HepG2 (cell line): ENCODE measurements around the gene MDH2. TPM values are rescaled to one million over a fixed set of nuclear protein-coding genes. Genes with fewer than 3 reads are reported as not detected.

ENCODE experiments used
- ATAC-seq: fragments of 200-7000 bp; cut with Tn5 transposase; 3 replicates; pipeline ENCODE4 v1.9.1; 2020; ENCODE audit warnings: mild to moderate bottlenecking, moderate library complexity
- BruUV-seq: library from RNA; stranded (reverse); fragments of 400-500 nt; replicated peaks from 2 replicates; lab custom pipeline; 2021; lab: Mats Ljungman, UMichigan
- CTCF ChIA-PET: fragments of 300-600 bp; formaldehyde crosslinking; extraction: SDS; loops from one replicate; lab custom pipeline; 2021; ENCODE audit warnings: low total read pairs, inconsistent platforms, low intra/inter-chr PET ratio; lab: Yijun Ruan, JAX
- POLR2A ChIA-PET: fragments of 350-600 bp; sonication (Branson Sonifier 250); formaldehyde crosslinking; loops from one replicate; lab custom pipeline; 2020; ENCODE audit warnings: antibody characterized with exemption, inconsistent platforms; lab: Yijun Ruan, JAX
- DNase-seq: peaks from one replicate; pipeline ENCODE4 v3.0.0-alpha.2; 2015; ENCODE audit warnings: low spot score
- FAIRE-seq: peaks from 3 replicates; lab custom pipeline; 2011; peaks lifted over from hg19 to GRCh38; lab: Jason Lieb, UNC
- H2AFZ ChIP-seq: one replicate; pipeline ENCODE4 v1.6.1; 2011; ENCODE audit warnings: low read length, inconsistent platforms
- H3K27ac ChIP-seq: fragments of 300-600 bp; 3 replicates; pipeline ENCODE4 v1.8.0; 2011; ENCODE audit warnings: mixed run types, mild to moderate bottlenecking, mixed read lengths, low read length, inconsistent platforms; ENCODE audit not compliant: insufficient read depth; ENCODE audit errors: extremely low read length
- H3K27me3 ChIP-seq, 2 experiments: fragments of 200-600 bp in 1 of 2; 2 replicates in 1 of 2; 3 replicates in 1 of 2; pipeline versions ENCODE4 v1.6.0 to v1.8.0; 2011; ENCODE audit warnings: low read length in 2 of 2, mild to moderate bottlenecking in 2 of 2, moderate library complexity in 2 of 2, inconsistent platforms in 1 of 2; ENCODE audit not compliant: insufficient read depth in 2 of 2, control insufficient read depth in 1 of 2
- H3K36me3 ChIP-seq, 2 experiments: fragments of 200-600 bp in 1 of 2; replicated peaks in 1 of 2; 2 replicates in 1 of 2; 3 replicates in 1 of 2; pipeline versions ENCODE4 v1.5.1 to v1.8.0; 2011; ENCODE audit warnings: low read length in 2 of 2, inconsistent platforms in 1 of 2; ENCODE audit not compliant: insufficient read depth in 2 of 2, control insufficient read depth in 1 of 2
- H3K4me1 ChIP-seq: 2 replicates; pipeline ENCODE4 v1.5.1; 2012; ENCODE audit warnings: low read length, inconsistent platforms; ENCODE audit not compliant: insufficient read depth
- H3K4me2 ChIP-seq: 2 replicates; pipeline ENCODE4 v1.6.0; 2011; ENCODE audit warnings: low read depth, low read length, inconsistent platforms
- H3K4me3 ChIP-seq, 3 experiments: fragments of 200-600 bp in 1 of 3; sonication (generic), shearing (Covaris generic) in 1 of 3; replicated peaks in 1 of 3; 2 replicates each; pipeline ENCODE4 v1.5.1; 2011 to 2016; ENCODE audit warnings: low read length in 3 of 3, inconsistent platforms in 2 of 3, low read depth in 2 of 3, mild to moderate bottlenecking in 2 of 3, control low read depth in 1 of 3, mixed read lengths in 1 of 3; ENCODE audit not compliant: insufficient read depth in 1 of 3
- H3K79me2 ChIP-seq: one replicate; pipeline ENCODE4 v1.6.1; 2011; ENCODE audit warnings: low read length, inconsistent platforms; ENCODE audit not compliant: insufficient read depth
- H3K9ac ChIP-seq: 2 replicates; pipeline ENCODE4 v1.6.0; 2011; ENCODE audit warnings: mild to moderate bottlenecking, low read depth, low read length, inconsistent platforms; ENCODE audit not compliant: insufficient read depth
- H3K9me3 ChIP-seq: 2 replicates; pipeline ENCODE4 v1.5.1; 2012; ENCODE audit warnings: mild to moderate bottlenecking, low read length
- H4K20me1 ChIP-seq: 2 replicates; pipeline ENCODE4 v1.6.0; 2011; ENCODE audit warnings: inconsistent platforms, mild to moderate bottlenecking, low read length, moderate library complexity; ENCODE audit not compliant: insufficient read depth
- FOXA3 ChIP-seq: IDR thresholded peaks from 2 replicates; pipeline ENCODE4 v1.6.1; 2016; ENCODE audit warnings: missing genetic modification reagents, missing compliant biosample characterization
- HDAC2 ChIP-seq: sonication (generic); formaldehyde crosslinking; IDR thresholded peaks from 2 replicates; pipeline ENCODE4 v1.4.0; 2020; ENCODE audit warnings: missing genetic modification reagents
- HIVEP1 ChIP-seq: sonication (generic); formaldehyde crosslinking; IDR thresholded peaks from 2 replicates; pipeline ENCODE4 v1.4.0; 2020; ENCODE audit warnings: mild to moderate bottlenecking, missing genetic modification reagents
- HOXA9 ChIP-seq: sonication (generic); formaldehyde crosslinking; IDR thresholded peaks from 2 replicates; pipeline ENCODE4 v1.8.1; 2022; ENCODE audit warnings: missing genetic modification reagents, mild to moderate bottlenecking, moderate library complexity, borderline replicate concordance
- MAFG ChIP-seq: sonication (generic); formaldehyde crosslinking; IDR thresholded peaks from 2 replicates; pipeline ENCODE4 v1.5.1; 2020; ENCODE audit warnings: mild to moderate bottlenecking, missing genetic modification reagents
- MED13 ChIP-seq: sonication (generic); formaldehyde crosslinking; IDR thresholded peaks from 2 replicates; pipeline ENCODE4 v1.5.0; 2020; ENCODE audit warnings: missing genetic modification reagents
- NR2F6 ChIP-seq, 2 experiments: IDR thresholded peaks; 2 replicates each; pipeline ENCODE4 v1.6.1; 2016; ENCODE audit warnings: antibody characterized with exemption in 1 of 2, mild to moderate bottlenecking in 1 of 2
- ZNF615 ChIP-seq: sonication (generic); formaldehyde crosslinking; IDR thresholded peaks from 2 replicates; pipeline ENCODE4 v1.5.0; 2020; ENCODE audit warnings: mild to moderate bottlenecking, missing genetic modification reagents, borderline replicate concordance
- ZNF674 ChIP-seq: sonication (generic); formaldehyde crosslinking; IDR thresholded peaks from 2 replicates; pipeline ENCODE4 v1.5.0; 2020; ENCODE audit warnings: low read depth, mild to moderate bottlenecking, missing genetic modification reagents
- WGBS: methylation state at CpG from one replicate; pipeline ENCODE4 v1.1.6; 2017; ENCODE audit warnings: low lambda C conversion rate; 5-methylcytosine and 5-hydroxymethylcytosine counted together
- in situ Hi-C: cut with HindIII; loops from 2 replicates; pipeline ENCODE4 v1.10.0; 2017; ENCODE audit warnings: low pct_unique_long_range_greater_than_20kb; ENCODE audit not compliant: extremely low pct_ligation_motif_present
- intact Hi-C: fragments of 100-400 bp; cut with micrococcal nuclease; formaldehyde crosslinking; loops from one replicate; pipeline ENCODE4 v1.10.0; 2022; ENCODE audit not compliant: unreplicated experiment
- polyA plus RNA-seq, 8 experiments: library from polyadenylated mRNA; depleted of rRNA in 3 of 8; stranded (reverse) in 7 of 8; unstranded in 1 of 8; fragments of >200 nt; fragmentation: Illumina TruSeq in 4 of 8; extraction: Trizol in 4 of 8; gene quantifications; 2 replicates each; pipeline versions ENCODE4 v1.2.1 to v1.2.3, GENCODE V29; 2011 to 2016; ENCODE audit warnings: low read depth in 4 of 8, missing spikeins in 1 of 8, mixed read lengths in 1 of 8; ENCODE audit not compliant: insufficient read depth in 1 of 8
- total RNA-seq, 5 experiments: library from RNA; depleted of rRNA; stranded (reverse); fragments of >200 nt; fragmentation: Illumina TruSeq; extraction: Trizol; gene quantifications; 2 replicates each; pipeline ENCODE4 v1.2.3, GENCODE V29; 2016; ENCODE audit warnings: low read depth in 1 of 5
- TF ChIP-seq, protein P1 (sequence below): sonication (generic); formaldehyde crosslinking; IDR thresholded peaks from 2 replicates; pipeline ENCODE4 v1.4.0; 2020; ENCODE audit warnings: missing genetic modification reagents, borderline replicate concordance
- TF ChIP-seq, protein P2 (sequence below): sonication (generic); formaldehyde crosslinking; IDR thresholded peaks from 2 replicates; pipeline ENCODE4 v1.5.1; 2020; ENCODE audit warnings: mild to moderate bottlenecking, missing genetic modification reagents, moderate library complexity
- TF ChIP-seq, protein P3 (sequence below): sonication (generic); formaldehyde crosslinking; IDR thresholded peaks from 2 replicates; pipeline ENCODE4 v1.9.0; 2021; ENCODE audit warnings: missing genetic modification reagents, mild to moderate bottlenecking, borderline replicate concordance
- TF ChIP-seq, protein P4 (sequence below): sonication (generic); formaldehyde crosslinking; IDR thresholded peaks from 2 replicates; pipeline ENCODE4 v1.4.0; 2020; ENCODE audit warnings: missing genetic modification reagents
- TF ChIP-seq, protein P5 (sequence below): sonication (generic); formaldehyde crosslinking; IDR thresholded peaks from 2 replicates; pipeline ENCODE4 v1.8.0; 2022; ENCODE audit warnings: missing genetic modification reagents, mild to moderate bottlenecking, borderline replicate concordance

MDH2 gene
- total and polyA plus RNA-seq, 2 of the 13 experiments (the other 11 are each of a cell fraction or from before 2014, with no cell fraction given) = 81.4 to 90.3 TPM

DNA sequence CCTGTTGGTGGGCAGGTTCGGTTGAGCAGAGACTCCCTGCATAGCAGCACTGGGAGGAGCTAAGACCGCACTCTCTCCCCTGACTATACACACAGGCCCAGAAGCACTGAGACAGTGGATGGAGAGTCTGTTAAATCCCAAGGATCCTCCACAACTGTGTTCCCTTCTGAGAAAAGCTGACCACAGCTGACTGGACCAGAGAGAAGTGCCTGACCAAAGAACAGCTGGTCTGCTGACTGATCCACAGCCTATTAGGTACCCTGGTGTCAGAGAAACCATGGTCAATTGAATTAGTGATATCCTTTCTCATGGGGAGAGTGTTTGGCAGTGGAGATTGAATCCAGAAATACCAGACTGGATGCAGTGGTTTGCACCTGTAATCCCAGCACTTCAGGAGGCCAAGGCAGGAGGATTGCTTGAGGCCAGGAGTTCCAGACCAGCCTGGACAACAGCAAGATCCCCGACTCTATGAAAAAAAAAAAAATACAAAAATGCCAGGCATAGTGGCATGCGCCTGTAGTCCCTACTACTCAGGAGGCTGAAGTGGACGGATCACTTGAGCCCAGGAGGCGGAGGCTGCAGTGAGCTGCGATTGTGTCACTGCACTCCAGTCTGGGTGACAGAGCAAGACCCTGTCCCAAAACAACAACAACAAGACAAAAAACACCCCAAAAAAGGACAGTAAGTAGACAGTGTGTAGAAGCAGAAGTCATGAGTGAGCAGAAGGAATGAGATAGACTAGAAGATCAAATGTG, 25.7 kb upstream of the MDH2 start:
- Histone ChIP-seq H3K27me3 (no peaks in the 10 kb centered on the region), H3K9ac (no peak overlapping the region), H3K27ac (no peak overlapping the region), H2AFZ (no peak overlapping the region), H3K4me1 (peaks cover 8% of the 10 kb centered on the region), H3K79me2 (no peaks in the 10 kb centered on the region), H3K4me2 (no peak overlapping the region), H3K36me3 (peaks cover 1 to 22% of the 10 kb centered on the region in 2 experiments; a peak in 4 of 5 replicates), H3K9me3 (no peaks in the 10 kb centered on the region), H4K20me1 (no peaks in the 10 kb centered on the region), H3K4me3 (no peak overlapping the region)
- DNase-seq (no peak), FAIRE-seq (no peak), ATAC-seq (no peak)
- no TSS peak for BruUV-seq
- POLR2A ChIA-PET = no interaction called here
- CTCF ChIA-PET = no interaction called here
- 95% methylated on average over 7 of the region's 7 CpGs for WGBS
- intact Hi-C loops (no loop called here), in situ Hi-C loops (no loop called here)
- TF ChIP-seq FOXA3 (CRISPR knock-in tag) = no peak
- no peak for TF ChIP-seq HOXA9 (CRISPR knock-in tag)
- TF ChIP-seq, protein P1, sequence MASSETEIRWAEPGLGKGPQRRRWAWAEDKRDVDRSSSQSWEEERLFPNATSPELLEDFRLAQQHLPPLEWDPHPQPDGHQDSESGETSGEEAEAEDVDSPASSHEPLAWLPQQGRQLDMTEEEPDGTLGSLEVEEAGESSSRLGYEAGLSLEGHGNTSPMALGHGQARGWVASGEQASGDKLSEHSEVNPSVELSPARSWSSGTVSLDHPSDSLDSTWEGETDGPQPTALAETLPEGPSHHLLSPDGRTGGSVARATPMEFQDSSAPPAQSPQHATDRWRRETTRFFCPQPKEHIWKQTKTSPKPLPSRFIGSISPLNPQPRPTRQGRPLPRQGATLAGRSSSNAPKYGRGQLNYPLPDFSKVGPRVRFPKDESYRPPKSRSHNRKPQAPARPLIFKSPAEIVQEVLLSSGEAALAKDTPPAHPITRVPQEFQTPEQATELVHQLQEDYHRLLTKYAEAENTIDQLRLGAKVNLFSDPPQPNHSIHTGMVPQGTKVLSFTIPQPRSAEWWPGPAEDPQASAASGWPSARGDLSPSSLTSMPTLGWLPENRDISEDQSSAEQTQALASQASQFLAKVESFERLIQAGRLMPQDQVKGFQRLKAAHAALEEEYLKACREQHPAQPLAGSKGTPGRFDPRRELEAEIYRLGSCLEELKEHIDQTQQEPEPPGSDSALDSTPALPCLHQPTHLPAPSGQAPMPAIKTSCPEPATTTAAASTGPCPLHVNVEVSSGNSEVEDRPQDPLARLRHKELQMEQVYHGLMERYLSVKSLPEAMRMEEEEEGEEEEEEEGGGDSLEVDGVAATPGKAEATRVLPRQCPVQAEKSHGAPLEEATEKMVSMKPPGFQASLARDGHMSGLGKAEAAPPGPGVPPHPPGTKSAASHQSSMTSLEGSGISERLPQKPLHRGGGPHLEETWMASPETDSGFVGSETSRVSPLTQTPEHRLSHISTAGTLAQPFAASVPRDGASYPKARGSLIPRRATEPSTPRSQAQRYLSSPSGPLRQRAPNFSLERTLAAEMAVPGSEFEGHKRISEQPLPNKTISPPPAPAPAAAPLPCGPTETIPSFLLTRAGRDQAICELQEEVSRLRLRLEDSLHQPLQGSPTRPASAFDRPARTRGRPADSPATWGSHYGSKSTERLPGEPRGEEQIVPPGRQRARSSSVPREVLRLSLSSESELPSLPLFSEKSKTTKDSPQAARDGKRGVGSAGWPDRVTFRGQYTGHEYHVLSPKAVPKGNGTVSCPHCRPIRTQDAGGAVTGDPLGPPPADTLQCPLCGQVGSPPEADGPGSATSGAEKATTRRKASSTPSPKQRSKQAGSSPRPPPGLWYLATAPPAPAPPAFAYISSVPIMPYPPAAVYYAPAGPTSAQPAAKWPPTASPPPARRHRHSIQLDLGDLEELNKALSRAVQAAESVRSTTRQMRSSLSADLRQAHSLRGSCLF (CRISPR knock-in tag) = no peak
- TF ChIP-seq MAFG (CRISPR knock-in tag) = no peak
- TF ChIP-seq ZNF615 = no peak
- no peak for TF ChIP-seq HIVEP1 (CRISPR knock-in tag)
- TF ChIP-seq ZNF674 (CRISPR knock-in tag) = no peak
- TF ChIP-seq, protein P2, sequence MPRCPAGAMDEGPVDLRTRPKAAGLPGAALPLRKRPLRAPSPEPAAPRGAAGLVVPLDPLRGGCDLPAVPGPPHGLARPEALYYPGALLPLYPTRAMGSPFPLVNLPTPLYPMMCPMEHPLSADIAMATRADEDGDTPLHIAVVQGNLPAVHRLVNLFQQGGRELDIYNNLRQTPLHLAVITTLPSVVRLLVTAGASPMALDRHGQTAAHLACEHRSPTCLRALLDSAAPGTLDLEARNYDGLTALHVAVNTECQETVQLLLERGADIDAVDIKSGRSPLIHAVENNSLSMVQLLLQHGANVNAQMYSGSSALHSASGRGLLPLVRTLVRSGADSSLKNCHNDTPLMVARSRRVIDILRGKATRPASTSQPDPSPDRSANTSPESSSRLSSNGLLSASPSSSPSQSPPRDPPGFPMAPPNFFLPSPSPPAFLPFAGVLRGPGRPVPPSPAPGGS (CRISPR knock-in tag) = no peak
- no peak for TF ChIP-seq NR2F6 (IDR thresholded peaks at IDR 0.05)
- no peak for TF ChIP-seq NR2F6 (CRISPR knock-in tag; IDR thresholded peaks at IDR 0.05)
- TF ChIP-seq, protein P3, sequence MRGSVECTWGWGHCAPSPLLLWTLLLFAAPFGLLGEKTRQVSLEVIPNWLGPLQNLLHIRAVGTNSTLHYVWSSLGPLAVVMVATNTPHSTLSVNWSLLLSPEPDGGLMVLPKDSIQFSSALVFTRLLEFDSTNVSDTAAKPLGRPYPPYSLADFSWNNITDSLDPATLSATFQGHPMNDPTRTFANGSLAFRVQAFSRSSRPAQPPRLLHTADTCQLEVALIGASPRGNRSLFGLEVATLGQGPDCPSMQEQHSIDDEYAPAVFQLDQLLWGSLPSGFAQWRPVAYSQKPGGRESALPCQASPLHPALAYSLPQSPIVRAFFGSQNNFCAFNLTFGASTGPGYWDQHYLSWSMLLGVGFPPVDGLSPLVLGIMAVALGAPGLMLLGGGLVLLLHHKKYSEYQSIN (CRISPR knock-in tag) = no peak
- TF ChIP-seq HDAC2 = no peak
- TF ChIP-seq, protein P4, sequence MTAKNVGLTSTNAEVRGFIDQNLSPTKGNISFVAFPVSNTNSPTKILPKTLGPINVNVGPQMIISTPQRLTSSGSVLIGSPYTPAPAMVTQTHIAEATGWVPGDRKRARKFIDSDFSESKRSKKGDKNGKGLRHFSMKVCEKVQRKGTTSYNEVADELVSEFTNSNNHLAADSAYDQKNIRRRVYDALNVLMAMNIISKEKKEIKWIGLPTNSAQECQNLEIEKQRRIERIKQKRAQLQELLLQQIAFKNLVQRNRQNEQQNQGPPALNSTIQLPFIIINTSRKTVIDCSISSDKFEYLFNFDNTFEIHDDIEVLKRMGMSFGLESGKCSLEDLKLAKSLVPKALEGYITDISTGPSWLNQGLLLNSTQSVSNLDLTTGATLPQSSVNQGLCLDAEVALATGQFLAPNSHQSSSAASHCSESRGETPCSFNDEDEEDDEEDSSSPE (CRISPR knock-in tag) = no peak
- TF ChIP-seq MED13 (CRISPR knock-in tag) = no peak
- TF ChIP-seq, protein P5, sequence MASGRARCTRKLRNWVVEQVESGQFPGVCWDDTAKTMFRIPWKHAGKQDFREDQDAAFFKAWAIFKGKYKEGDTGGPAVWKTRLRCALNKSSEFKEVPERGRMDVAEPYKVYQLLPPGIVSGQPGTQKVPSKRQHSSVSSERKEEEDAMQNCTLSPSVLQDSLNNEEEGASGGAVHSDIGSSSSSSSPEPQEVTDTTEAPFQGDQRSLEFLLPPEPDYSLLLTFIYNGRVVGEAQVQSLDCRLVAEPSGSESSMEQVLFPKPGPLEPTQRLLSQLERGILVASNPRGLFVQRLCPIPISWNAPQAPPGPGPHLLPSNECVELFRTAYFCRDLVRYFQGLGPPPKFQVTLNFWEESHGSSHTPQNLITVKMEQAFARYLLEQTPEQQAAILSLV (CRISPR knock-in tag) = no peak
